Islet precursor cell (in vitro differentiated cells): Measurements from ENCODE around the gene ZBTB42.
"Not testable (repeated sequence)": the region's sequence is repeated elsewhere in the genome, so short reads cannot be mapped to it uniquely, and the experiment has no call there.

Experiments used
- DNase-seq: peaks from one replicate; pipeline ENCODE4 v3.0.0-alpha.2; 2018

Gene ZBTB42

DNA sequence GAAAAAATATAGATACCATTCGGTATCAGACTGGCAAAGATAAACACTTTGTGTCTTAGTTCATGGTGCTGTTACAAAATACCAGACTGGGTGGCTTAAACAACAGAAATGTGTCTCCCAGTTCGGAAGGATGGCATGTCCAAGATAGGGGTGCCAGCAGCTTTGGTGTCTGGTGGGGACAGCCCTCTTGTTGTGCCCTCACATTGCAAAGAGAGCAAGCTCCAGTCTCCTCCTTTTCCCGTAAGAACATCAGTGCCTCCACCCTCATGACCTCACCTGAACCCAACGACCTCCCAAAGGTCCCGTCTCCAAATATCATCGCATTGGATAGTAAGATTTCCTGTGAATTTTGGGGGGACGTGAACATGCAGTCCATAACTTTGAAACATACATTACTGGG, 12.4 kb downstream of the ZBTB42 start:
- DNase-seq, result no peak

DNA sequence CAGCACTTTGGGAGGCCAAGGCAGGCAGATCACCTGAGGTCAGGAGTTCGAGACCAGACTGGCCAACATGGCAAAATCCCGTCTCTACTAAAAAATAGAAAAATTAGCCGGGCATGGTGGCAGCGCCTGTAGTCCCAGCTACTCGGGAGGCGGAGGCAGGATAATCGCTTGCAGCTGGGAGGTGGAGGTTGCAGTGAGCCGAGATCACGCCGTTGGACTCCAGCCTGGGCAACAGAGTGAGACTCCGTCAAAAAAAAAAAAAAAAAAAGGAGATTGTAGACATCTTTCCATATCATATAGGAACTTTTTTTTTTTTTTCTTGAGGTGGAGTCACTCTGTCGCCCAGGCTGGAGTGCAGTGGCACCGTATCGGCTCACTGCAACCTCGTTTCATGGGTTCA, 13.8 kb downstream of the ZBTB42 start:
- DNase-seq, result not testable (repeated sequence)

GRCh38 chr14:104816616-104816884, 15.6 kb downstream of the ZBTB42 start:
- no peak for DNase-seq

- DNase-seq, result no peak
Observed at GRCh38 chr14:104817930-104818713, 17.2 kb downstream of the ZBTB42 start.

DNA sequence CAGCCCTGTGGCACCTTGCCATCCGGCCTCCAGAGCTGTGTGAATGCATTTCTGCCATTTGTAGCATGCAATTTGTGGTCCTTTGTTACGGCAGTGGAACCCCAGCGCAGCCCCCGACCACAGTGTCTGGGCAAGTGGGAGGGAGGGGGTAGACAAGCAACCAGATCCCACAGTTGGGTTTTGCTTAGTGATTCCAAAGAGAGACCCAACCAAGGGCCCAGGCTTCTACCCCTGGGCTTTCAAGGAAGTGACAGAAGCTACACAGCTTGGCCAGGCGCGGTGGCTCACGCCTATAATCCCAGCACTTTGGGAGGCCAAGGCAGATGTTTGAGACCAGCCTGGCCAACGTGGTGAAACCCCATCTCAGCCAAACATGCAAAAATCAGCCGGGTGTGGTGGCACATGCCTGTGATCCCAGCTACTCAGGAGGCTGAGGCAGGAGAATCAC, 17.8 kb downstream of the ZBTB42 start:
- DNase-seq, result no peak

GRCh38 chr14:104819361-104819781, 18.5 kb downstream of the ZBTB42 start:
- DNase-seq, result peak; percentile 45

- DNase-seq, result peak; percentile 92
Observed at GRCh38 chr14:104820669-104821228, 19.8 kb downstream of the ZBTB42 start.

DNA sequence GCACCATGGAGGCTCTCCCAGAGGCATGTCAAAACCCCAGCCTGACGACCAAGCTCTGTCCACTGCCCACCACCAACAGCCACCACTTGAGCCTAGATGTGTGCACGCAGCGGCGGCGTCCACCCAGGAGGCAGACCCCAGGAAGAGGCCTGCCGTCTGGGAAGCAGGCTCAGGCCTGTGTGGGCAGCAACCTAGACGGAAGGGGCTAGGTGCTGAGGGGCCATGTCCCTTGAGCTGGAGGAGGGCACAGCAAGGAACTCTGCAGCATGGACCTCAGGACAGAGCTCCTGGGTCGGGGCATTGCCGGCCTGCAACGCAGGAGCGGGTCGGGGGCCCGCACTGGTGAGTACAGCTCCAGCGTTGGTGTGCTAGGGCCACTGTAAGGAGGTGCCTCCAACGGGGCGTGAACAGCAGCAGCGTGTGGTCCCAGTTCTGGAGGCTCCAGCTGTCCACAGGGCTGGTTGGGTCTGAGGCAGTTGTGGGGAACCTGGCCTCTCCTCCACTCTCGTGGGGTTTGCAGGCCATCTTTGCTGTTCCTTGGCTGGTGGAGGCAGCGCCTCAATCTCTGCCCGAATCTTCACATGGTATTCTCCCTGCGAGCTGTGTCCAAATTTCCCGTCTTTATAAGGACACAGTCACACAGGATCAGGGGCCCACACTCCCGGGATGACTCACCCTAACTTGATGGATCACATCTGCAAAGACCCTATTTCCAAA, 20.5 kb downstream of the ZBTB42 start:
- DNase-seq, result peak; percentile 47

DNA sequence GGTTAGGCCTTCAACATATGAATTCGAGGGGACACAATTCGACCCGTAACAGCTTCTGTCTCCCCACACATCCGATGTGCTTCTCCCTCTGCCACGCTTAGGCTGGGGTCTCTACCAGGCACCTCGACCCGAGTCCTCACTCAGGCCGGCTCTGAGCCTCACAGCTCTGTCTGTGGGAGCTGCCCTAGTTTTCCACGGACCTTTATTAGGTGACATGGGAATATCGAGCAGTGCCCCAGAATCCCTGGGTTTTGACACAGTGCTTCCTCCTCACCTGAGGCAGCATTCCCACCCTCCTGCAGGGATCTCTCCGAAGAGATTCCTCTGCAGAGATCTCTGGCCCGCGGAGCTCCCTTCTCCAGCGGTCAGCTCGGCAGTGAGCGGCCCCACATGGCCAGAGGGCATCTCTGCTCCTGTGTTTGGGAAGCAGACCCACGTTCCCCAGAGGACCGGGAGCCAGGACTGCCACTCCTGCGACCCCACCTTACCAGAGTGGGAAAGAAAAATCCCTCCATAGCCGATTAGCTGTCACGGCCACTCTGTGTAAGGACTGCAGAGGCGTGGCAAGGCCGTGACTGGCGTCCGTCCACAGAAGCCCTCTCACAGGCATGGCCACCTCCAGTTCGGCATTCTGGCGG, 21.2 kb downstream of the ZBTB42 start:
- peak; percentile 43 for DNase-seq

DNA sequence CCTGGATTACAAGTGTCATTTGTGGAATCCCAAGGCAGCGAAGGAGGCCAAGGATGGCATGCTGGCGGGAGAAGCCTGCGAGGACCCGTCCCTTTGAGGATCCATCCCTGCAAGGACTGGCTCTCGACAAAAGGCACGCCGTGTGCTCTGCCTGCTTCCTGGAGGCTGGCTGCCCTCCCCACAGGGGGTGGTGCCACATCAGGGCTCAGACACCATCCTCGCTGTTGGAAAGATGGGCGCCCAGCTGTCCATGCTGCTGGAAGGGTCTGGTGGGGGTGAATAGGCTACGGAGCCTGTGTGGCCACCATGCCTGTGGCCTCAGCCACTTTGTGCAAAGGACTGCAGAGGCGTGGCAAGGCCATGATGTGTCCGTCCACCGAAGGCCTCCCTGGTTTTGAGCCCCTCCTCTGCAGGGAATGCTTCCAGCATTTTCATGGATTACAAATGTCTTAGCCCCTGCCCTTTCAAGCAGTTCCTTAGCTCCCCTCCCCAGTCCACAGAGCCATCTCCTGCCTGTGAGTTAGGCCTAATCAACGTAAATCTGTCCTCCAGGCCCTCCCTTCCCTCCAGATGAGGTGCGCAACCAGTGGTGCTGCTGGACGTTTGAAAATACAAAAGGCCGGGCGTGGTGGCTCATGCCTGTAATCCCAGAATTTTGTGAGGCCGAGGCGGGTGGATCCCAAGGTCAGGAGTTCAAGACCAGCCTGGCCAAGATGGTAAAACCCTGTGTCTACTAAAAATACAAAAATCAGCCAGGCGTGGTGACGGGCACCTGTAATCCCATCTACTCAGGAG, 22.1 kb downstream of the ZBTB42 start:
- DNase-seq, result peak; percentile 46

DNA sequence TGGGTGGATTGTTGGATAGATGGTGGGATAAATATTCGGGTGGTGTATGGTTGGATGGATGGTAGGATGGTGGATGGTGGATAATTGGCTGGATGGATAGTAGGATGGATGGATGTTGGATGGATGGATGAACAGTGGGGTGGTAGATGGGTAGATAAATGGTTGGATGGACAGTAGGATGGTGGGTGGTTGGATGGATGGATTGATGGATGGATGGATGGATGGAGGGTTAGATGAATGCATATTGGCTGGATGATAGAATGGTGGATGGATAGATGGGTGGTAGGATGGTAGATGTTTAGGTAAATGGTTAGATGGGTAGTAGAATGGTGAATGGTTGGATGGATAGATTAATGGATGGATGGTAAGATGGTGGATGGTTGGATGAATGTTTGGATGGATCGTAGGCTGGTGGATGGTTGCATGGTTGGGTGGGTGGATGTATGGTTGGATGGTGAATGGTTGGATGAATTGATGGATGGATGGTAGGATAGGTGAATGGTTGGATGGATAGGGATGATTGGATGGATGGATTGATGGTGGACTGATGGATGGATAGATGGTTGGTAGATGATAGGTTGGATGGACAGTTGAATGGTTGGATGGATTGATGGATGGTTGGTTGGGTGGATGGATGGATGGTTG, 23.6 kb downstream of the ZBTB42 start:
- DNase-seq, result no peak

GRCh38 chr14:104826189-104826860, 25.4 kb downstream of the ZBTB42 start:
- DNase-seq, result peak; percentile 95

GRCh38 chr14:104826861-104827176, 25.9 kb downstream of the ZBTB42 start:
- no peak for DNase-seq

- DNase-seq, result peak; percentile 96
Observed at GRCh38 chr14:104827177-104828055, 26.5 kb downstream of the ZBTB42 start.

GRCh38 chr14:104830781-104831180, 29.9 kb downstream of the ZBTB42 start:
- no peak for DNase-seq

DNA sequence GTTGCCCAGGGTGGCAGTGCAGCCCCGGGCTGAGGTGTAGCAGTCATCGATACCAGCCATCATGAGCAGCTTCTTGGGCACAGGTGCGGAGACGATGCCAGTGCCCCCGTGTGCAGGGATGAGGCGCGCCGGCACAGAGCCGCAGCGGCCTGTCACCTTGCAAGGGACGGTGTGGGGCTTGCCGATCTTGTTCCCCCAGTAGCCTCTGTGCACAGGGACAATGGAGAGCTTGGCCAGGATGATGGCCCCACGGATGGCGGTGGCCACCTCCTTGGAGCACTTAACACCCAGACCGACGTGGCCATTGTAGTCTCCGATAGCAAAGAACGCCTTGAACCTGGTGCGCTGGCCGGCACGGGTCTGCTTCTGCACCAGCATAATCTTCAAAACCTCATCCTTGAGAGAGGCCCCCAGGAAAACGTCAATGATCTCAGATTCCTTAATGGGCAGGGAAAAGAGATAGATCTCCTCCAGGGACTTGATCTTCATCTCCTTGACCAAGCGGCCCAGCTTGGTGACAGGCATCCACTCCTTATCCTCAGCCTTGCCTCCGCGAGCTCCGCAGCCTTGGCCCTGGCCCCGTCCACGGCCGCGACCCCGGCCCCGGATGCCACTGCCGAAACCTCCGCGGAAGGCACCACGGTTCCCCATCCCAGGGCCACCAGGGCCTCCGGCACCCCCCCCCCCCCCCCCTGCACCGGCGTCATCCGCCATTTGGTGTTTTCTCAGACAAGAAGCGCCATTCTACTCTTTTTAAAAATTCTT, 35.5 kb downstream of the ZBTB42 start:
- DNase-seq, result not testable (repeated sequence)

DNA sequence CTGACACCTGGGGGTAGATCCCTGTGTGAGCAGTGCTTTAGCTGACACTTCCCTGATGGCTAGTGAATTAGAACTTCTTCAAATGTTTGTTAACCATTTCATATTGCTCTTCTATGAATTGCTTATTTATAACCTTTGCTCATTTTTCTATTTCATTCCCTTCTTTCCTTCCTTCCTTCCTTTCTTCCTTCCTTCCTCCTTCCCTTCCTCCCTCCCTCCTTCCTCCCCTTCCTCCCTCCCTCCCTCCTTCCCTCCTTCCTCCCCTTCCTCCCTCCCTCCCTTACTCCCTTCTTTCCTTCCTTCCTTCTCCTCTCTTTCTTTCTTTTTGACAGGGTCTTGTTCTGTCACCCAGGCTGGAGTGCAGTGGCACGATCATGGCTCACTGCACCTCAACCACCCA, 40.8 kb downstream of the ZBTB42 start:
- DNase-seq, result no peak

DNA sequence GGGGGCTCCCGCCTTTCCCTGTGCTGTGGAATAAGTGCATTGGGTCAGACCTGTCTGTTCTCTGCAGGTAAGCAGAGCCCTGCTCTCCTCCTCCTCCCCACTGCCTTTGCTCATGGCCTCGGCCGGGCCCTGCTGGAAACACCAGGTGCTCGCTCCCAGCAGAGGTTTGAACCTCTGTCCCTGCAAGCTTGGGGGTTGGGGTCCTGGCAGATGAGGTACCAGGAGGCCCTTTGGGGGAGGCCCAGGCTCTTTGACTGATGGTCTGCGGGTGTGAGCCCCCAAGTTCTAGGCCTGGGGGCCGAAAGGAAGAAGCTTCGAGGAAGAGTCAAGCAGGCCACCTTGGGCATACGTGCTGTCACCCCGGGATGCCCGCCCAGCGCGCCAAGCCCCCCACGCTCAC, 42.1 kb downstream of the ZBTB42 start:
- no peak for DNase-seq

DNA sequence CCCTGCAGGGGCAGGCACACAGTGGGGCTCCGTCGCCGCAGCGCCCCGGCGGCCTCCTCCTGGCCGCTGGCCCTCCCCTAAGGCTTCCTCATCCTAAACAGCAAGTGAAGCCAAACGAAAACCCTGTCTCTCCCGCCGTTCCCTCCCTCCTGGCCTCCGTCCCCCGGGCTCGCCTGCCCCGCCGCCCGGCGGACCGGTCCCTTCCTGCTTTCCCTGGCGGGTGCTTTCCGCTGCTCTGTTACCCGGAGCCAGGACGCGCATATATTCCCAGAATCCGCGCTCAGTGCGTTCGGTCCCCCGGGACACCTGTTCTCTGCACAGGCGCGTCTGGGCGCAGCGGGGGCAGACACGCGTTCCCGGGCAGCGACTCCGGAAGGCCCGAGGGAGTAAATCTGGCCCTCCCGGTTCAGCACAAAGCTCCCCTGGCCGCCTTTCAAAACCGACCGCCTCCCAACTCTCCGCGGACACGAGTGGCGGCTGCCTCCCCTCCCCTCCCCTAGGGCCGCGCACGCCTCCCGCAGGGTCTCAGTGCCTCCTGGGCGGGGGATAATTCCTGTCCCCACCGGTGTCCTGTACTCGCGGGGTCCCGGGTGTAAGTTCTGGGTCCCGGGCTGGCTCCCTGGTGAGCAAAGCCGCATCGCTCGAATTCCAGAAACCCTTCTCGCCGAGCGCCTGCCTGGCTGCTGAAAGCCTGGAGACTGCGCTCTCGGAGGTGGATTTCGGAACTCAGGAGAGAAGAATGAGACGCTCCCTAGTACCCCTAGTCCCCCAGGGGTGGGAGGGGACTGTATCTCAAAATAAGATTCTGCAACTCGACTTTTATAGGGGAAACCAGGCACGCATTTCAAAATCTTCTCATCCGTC, 42.8 kb downstream of the ZBTB42 start:
- peak; percentile 81 for DNase-seq
